Kidney capillary endothelial cell (primary cell): ENCODE data around the gene NEDD4L.
"Not testable (repeated sequence)": the region's sequence is repeated elsewhere in the genome, so short reads cannot be mapped to it uniquely, and the experiment has no call there.

Source experiments
- DNase-seq: peaks from one replicate; pipeline ENCODE4 v3.0.0-alpha.2; 2018; ENCODE audit warnings: low spot score

Gene NEDD4L

DNA sequence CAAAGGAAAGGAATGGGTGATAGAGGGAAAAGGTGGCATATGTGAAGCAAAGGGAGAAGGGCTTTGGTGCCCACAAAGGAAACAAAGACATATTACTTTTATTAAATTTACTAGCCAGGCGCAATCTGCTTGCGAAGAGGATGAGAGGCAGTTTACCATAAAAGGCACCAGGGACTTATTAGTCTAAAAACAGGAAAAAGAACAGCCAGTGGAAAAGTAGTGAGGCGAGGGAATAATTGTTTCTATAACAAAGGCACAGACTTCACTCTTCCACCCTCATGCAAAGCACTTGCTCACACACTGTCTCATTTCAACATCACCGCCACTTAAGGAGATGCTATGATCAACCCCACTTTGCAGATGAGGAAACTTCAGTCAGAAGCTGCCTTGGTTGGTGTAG lies 374.3 kb downstream of the NEDD4L start:
- no peak for DNase-seq

DNA sequence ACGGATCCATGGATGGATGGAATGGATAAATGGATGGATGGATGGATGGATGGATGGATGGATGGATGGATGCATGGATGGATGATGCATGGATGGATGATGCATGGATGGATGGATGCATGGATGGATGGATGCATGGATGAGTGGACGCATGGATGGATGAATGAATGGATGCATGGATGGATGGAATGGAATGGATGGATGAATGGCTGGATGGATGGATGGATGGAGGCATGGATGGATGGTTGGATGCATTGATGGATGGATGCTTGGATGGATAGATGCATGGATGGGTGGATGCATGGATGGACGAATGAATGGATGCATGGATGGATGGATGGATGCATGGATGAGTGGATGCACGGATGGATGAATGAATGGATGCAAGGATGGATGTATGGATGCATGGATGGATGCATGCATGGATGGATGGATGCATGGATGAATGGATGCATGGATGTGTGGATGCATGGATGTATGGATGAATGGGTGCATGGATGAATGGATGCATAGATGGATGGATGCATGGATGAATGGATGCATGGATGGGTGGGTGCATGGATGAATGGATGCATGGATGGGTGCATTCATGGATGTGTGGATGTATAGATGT lies 375.7 kb downstream of the NEDD4L start:
- no peak for DNase-seq

DNA sequence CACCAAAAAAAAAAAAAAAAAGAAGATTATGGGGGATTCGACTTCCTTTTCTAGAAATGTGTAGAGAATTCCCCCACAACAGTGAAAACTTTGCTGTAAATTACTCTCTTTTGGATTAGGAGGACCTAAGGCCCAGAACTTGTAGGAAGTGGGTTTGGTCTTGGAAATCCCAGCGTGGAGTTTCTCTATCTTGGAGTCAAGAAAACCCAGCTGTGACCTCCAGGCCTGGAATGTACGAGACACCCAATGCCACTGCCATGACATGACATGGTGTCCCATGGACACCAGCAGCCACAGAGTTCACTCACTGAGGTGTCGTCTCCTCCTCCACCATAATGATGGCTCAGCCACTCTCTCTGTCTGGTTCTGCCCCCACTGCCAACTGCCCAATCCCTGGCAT lies 382.6 kb downstream of the NEDD4L start:
- DNase-seq: no peak

DNA sequence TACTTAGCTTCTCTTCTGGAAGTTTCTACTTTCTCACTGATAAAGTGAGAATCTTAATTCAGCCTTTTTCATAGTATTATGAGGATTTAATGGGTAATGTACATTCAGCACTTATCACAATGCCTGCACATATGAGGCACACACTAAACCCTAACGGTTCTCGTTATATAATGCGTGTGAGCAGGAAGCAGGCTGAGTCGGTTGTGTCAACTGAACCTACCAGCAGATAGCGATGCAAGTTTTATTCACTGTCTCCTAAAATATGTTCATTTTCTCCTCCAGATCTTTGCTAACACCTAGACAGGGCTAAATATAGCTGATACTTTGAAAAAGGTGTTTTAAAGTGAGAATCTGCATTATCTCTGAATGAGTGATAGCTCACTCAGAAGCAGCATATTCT lies 383.3 kb downstream of the NEDD4L start:
- no peak for DNase-seq

DNA sequence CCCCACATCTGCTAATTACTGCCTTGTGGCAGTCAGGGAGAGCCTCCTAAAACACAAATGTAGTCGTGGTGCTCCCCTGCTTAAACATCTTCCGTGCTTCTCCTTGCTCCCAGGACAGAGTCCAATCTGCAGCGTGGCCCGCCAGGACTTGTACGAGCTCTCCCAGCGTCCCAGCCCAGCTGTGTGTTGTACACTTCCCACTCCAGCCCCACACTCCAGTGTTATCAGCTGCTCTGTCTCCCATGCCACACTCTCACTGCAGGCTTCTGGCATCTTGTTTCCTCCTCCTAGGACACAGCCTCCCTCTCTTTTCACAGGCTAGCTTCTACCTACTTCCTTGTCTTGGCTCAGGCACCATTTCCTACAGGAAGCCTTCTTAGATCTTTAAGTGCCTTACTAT lies 385.4 kb downstream of the NEDD4L start:
- DNase-seq: no peak

DNA sequence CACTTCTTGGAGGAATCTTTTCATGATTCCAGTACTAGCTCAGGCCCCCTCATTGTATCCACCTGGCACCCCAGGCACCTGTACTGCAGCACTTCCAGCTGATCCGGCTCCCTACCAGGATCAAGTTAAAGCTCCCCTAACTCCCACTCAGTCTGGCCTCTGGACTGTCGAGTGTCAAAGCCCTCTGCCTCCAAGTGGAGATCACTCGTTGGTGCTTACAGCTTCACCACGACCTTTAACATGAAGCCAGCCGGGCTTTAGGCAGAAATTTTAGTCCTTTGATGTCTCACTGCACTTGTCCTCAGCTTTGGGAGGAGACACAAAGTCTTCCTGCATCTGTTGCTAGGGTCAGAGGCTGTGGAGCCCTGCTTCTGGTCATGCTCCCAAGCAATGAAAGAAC lies 387.2 kb downstream of the NEDD4L start:
- DNase-seq: no peak

DNA sequence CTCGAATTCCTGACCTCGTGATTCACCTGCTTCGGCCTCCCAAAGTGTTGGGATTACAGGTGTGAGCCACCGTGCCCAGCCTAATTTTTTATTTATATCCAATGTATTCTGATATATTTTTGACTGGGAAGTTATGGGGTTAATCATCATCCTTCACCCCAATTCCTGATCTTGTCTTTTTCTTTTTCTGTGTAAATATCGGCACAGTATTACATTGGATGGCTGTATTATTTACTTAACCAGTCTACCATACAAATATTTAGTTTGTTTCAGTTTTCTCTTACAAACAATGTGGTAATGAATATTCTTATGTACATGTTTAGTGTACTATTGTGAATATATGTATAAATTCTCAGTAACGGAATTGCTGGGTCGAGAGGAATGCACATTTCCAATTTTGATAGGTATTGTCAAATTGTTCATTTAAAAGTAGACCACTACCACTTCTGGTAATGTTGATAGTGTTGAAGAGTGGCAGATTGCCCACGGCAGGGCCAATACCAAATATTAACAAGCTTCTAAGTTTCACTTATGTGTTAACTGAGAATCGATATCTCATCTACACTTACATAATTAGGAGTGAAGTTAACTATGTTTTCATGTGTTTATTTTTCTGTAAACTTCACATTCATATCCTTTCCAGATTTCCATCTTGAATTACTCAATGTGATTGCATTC lies 388.2 kb downstream of the NEDD4L start:
- DNase-seq: no peak

DNA sequence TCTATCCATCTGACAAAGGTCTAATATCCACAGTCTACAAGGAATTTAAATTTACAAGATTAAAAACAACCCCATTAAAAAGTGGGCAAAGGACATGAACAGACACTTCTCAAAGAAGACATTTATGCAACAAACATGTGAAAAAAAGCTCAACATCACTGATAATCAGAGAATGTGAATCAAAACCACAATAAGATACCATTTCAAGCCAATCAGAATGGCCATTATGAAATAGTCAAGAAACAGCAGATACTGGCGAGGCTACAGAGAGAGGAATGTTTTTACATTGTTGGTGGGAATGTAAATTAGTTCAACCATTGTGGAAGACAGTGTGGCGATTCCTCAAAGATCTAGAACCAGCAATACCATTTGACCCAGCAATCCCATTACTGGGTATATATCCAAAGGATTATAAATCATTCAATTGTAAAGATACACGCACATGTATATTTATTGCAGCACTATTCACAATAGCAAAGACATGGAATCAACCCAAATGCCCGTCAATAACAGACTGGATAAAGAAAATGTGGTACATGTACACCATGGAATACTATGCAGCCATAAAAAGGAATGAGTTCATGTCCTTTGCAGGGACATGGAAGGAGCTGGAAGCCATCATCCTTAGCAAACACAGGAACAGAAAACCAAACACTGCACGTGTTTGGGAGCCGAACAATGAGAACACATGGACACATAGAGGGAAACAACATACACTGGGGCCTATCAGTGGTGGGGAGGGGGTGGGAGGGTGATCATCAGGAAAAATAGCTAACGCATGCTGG lies 391.4 kb downstream of the NEDD4L start:
- DNase-seq: not testable (repeated sequence)

DNA sequence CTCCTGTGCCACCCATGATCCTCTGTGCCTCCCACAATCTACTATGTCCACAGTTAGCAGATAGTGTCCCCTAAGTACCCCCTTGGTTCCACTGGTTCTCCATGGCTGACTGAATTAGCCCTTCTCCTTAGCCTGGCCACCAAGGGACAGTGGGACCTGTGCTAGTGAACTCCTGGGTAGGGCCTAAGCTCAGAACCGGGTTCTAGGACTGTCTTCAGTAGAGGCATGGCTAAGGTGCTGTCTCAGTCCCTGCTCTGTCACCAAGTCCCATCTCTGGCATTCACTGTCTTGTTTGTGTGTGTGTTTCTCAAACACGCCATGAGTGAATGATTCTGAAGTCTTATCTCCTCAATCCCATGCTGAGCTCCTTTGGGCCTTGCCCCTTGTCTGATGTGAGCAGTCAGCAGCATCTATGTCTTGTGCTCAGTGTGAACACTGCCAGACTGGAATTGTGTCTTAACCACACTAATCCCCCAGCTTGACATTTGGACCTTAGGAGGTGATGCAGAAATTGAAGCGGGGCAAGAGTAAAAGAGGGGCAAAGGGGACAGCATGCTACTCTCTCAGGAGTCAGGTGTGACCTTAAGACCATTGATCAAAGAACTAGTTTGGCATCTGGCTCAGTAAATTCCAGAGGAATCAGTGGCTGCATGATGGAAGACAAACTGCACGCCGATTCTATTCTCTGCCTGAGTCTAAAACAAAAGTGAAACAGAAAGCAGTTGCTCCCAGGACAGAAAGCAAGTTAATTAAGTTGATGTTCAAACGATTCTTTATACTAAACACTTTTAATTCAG lies 394.3 kb downstream of the NEDD4L start:
- DNase-seq: no peak

DNA sequence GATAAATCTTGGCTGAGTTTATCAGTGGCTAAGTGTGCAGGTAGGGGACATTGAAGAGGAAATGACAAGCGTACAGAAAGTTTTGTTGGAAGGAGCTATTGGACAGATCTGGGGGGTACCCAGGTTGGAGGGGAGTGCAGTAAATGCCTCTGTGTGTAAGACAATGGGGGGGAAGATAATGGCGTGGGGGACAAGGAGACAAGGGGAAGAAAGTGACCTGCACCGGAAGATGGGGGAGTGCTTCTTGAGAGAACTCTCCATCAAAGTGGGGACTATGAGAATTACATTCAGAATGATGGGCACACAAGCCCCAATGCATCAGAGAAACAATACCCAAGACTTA lies 394.9 kb downstream of the NEDD4L start:
- DNase-seq: no peak

DNA sequence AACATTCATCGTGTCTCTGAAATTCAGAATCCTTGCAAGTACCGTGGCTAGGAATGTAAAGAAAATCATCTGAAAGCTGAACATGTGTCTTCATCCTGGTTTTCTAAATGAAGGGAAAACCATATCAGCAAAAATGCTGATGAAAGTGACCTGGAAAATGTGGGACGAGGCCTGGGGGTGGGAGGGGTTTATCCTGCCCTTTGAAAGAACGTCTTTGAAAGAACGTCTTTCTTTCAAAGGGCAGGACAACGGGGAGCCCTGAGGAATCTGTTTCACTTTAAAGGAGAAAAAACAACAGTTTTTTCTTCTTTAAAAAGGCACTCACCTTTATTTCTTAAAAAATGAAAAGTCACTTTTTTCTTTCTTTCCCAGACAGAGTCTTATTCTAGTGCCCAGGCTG lies 399.6 kb downstream of the NEDD4L start:
- DNase-seq: no peak

DNA sequence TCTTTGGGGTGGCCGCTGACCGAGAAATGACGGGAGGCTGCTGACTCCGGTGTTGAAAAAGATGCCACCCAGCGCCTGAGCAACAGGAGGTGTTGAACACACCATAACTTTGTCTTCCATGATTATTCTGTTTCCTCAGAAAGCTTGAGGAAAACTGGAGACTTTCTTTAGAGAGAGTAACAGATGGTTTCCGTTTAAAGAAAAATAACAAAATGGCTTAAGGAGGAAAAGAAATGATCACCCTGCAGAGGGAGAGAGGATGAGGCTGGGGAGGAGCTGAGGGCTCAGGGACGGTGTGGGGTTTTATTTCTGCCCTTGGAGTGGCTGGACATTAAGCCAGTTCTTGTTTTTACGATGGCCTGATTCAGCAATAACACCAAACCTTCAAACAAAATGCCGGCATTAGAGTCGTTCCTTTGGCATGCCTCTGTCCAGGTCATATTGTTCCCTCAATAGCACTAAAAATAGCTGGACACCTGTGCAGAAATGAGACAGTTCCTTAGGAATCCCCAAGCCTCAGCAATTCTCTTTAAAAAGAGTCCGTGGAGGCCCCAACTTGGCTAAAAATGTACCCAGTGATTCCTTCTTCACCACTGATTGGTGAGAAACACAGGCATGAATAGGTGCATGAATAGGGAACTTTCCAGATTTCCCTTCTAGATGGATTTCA lies 402.5 kb downstream of the NEDD4L start:
- DNase-seq: no peak

DNA sequence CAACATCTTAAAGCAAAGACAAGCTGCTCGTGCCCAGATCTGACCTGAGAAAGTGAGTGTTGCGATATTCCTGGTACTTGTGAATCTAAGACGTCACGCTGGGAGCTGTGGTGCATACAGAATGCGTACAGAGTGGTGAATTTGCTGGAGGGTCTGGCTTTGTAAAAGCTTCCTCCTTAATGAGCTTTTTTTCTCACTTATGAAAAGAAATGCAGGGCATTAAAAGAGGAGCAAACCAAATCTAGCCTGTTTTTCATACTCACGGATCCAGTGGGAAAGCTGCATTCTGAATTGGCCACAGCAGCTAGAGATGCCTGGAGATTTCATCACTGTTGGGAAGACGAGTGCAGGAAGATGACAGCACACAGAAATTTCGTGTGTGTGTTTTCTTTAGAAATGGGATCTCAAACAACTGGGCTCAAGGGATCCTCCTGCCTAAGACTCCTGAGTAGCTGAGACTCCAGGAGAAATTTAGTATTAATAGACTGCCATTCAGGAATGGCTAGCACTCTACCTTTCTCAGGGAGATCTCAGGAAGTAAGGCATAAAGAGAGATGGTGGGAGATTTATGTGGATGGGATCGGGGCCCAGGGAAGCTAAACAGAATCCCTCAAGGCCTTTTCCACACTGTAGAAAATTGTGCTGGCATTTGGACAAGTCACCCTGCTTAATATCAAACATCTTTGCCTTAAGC lies 403.5 kb downstream of the NEDD4L start:
- DNase-seq: no peak

DNA sequence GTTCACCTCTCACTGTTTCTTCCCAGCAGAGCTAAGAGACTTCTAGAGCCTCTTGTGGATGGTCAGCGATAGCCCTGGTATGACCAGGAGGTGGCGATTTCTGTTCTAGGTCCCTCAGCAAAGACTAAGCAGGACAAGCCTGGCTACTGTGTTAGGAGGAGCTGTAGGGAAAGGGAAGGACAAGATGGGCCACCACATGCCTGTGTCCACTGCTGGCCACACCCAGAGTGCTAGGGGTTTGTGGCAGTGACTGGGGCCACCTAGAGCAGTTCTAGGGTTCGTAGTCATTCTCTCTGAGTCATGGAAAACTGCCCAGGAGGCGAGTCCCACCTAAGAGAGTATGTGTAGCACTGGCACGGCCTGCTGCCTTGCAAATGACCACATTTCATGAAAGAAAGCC lies 405.4 kb downstream of the NEDD4L start:
- no peak for DNase-seq
